Neural progenitor cell (in vitro differentiated cells): Measurements from ENCODE around the gene SLFN13. TPM values are rescaled to one million over a fixed set of nuclear protein-coding genes. Genes with fewer than 3 reads are reported as not detected.

Experiments used
- DNase-seq: peaks from one replicate; pipeline ENCODE4 v3.0.0-alpha.2; 2016; ENCODE audit warnings: low spot score
- H2AFZ ChIP-seq: fragments of 200-600 bp; sonication (generic); replicated peaks from 2 replicates; pipeline ENCODE4 v1.6.1; 2016; ENCODE audit warnings: antibody characterized with exemption
- H3F3A ChIP-seq: fragments of 200-600 bp; sonication (generic); 2 replicates; pipeline ENCODE4 v1.6.1; 2016; ENCODE audit warnings: antibody characterized with exemption, low read depth
- H3K27ac ChIP-seq: fragments of 200-600 bp; sonication (generic); 2 replicates; pipeline ENCODE4 v1.5.1; 2016; ENCODE audit warnings: mild to moderate bottlenecking
- H3K27me3 ChIP-seq: fragments of 200-600 bp; sonication (generic); 2 replicates; pipeline ENCODE4 v1.6.1; 2016; ENCODE audit warnings: mild to moderate bottlenecking, moderate library complexity
- H3K36me3 ChIP-seq: fragments of 200-600 bp; sonication (generic); 2 replicates; pipeline ENCODE4 v1.5.1; 2016
- H3K4me1 ChIP-seq: fragments of 200-600 bp; sonication (generic); 2 replicates; pipeline ENCODE4 v1.6.1; 2016; ENCODE audit warnings: mixed run types
- H3K4me2 ChIP-seq: fragments of 200-600 bp; sonication (generic); 2 replicates; pipeline ENCODE4 v1.6.1; 2016
- H3K4me3 ChIP-seq: fragments of 200-600 bp; sonication (generic); 2 replicates; pipeline ENCODE4 v1.5.1; 2016
- H3K79me2 ChIP-seq: fragments of 200-600 bp; sonication (generic); 2 replicates; pipeline ENCODE4 v1.6.1; 2016; ENCODE audit warnings: low read depth
- H3K9ac ChIP-seq: fragments of 200-600 bp; sonication (generic); 2 replicates; pipeline ENCODE4 v1.6.1; 2016
- H3K9me3 ChIP-seq: fragments of 200-600 bp; sonication (generic); 2 replicates; pipeline ENCODE4 v1.5.1; 2016; ENCODE audit warnings: low read depth
- H4K20me1 ChIP-seq: fragments of 200-600 bp; sonication (generic); 2 replicates; pipeline ENCODE4 v1.6.1; 2016; ENCODE audit warnings: low read depth
- H3K27ac Mint-ChIP-seq: 3 replicates; pipeline ENCODE4 v1.8.0; 2021; ENCODE audit warnings: mixed read lengths
- H3K27me3 Mint-ChIP-seq: 2 replicates; pipeline ENCODE4 v1.8.0; 2022; ENCODE audit warnings: low read depth, mild to moderate bottlenecking, inconsistent platforms, moderate library complexity, mixed read lengths; ENCODE audit not compliant: insufficient read depth
- H3K36me3 Mint-ChIP-seq: 3 replicates; pipeline ENCODE4 v1.8.0; 2021; ENCODE audit warnings: mixed read lengths
- H3K4me1 Mint-ChIP-seq: 3 replicates; pipeline ENCODE4 v1.8.0; 2021; ENCODE audit warnings: mixed read lengths
- H3K4me3 Mint-ChIP-seq: 3 replicates; pipeline ENCODE4 v1.8.0; 2021; ENCODE audit warnings: mild to moderate bottlenecking, moderate library complexity, mixed read lengths
- H3K9me3 Mint-ChIP-seq: 3 replicates; pipeline ENCODE4 v1.8.0; 2020; ENCODE audit warnings: mixed read lengths
- EZH2 ChIP-seq: fragments of 200-600 bp; sonication (generic); IDR thresholded peaks from 2 replicates; pipeline ENCODE4 v1.6.1; 2017; ENCODE audit warnings: antibody characterized with exemption, mild to moderate bottlenecking, moderate library complexity
- EZH2phosphoT487 ChIP-seq: fragments of 200-600 bp; sonication (generic); IDR thresholded peaks from 2 replicates; pipeline ENCODE4 v1.6.1; 2017; ENCODE audit warnings: antibody characterized with exemption
- total RNA-seq: library from RNA; depleted of rRNA; stranded (reverse); fragments of >200 nt; gene quantifications from 2 replicates; pipeline ENCODE4 v1.2.3, GENCODE V29; 2015; ENCODE audit warnings: low replicate concordance
- TF ChIP-seq, protein P1 (sequence below): fragments of 200-600 bp; sonication (generic); IDR thresholded peaks from 2 replicates; pipeline ENCODE4 v1.5.1; 2017; ENCODE audit warnings: antibody characterized with exemption, mild to moderate bottlenecking

Gene SLFN13
- total RNA-seq: 0.31 and 0.88 TPM in 2 replicates

GRCh38 chr17:35448214-35448898 lies at the start of gene SLFN13:
TSS of gene SLFN13 (minus strand) at chr17:35448766. CDS start at chr17:35445680, 3,086 bp downstream.
- Histone ChIP-seq H3K9ac (no peak within 1 kb of the TSS), H4K20me1 (no peaks in the 10 kb centered on the region), H3F3A (peaks cover 15% of the 10 kb centered on the region), H3K27ac (no peak within 1 kb of the TSS), H2AFZ (peak within 1 kb of the TSS; percentile 73), H3K4me1 (peaks cover 16% of the 10 kb centered on the region), H3K4me3 (peak within 1 kb of the TSS; percentile 47), H3K27me3 (peaks cover 95% of the 10 kb centered on the region), H3K36me3 (no peaks in the 10 kb centered on the region), H3K9me3 (no peaks in the 10 kb centered on the region), H3K4me2 (peak within 1 kb of the TSS; percentile 79), H3K79me2 (no peaks in the 10 kb centered on the region)
- Mint-ChIP-seq H3K4me1 (peaks cover 14% of the 10 kb centered on the region), H3K9me3 (peaks cover 2% of the 10 kb centered on the region), H3K36me3 (peaks cover 4% of the 10 kb centered on the region), H3K4me3 (peak within 1 kb of the TSS; percentile 86), H3K27me3 (peaks cover 23% of the 10 kb centered on the region), H3K27ac (peak within 1 kb of the TSS; percentile 93)
- peak; percentile 56 for DNase-seq
- TF ChIP-seq EZH2: peak; percentile 17
- peak; percentile 67 for TF ChIP-seq EZH2phosphoT487
- TF ChIP-seq, protein P1, sequence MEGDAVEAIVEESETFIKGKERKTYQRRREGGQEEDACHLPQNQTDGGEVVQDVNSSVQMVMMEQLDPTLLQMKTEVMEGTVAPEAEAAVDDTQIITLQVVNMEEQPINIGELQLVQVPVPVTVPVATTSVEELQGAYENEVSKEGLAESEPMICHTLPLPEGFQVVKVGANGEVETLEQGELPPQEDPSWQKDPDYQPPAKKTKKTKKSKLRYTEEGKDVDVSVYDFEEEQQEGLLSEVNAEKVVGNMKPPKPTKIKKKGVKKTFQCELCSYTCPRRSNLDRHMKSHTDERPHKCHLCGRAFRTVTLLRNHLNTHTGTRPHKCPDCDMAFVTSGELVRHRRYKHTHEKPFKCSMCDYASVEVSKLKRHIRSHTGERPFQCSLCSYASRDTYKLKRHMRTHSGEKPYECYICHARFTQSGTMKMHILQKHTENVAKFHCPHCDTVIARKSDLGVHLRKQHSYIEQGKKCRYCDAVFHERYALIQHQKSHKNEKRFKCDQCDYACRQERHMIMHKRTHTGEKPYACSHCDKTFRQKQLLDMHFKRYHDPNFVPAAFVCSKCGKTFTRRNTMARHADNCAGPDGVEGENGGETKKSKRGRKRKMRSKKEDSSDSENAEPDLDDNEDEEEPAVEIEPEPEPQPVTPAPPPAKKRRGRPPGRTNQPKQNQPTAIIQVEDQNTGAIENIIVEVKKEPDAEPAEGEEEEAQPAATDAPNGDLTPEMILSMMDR: no peak

DNA sequence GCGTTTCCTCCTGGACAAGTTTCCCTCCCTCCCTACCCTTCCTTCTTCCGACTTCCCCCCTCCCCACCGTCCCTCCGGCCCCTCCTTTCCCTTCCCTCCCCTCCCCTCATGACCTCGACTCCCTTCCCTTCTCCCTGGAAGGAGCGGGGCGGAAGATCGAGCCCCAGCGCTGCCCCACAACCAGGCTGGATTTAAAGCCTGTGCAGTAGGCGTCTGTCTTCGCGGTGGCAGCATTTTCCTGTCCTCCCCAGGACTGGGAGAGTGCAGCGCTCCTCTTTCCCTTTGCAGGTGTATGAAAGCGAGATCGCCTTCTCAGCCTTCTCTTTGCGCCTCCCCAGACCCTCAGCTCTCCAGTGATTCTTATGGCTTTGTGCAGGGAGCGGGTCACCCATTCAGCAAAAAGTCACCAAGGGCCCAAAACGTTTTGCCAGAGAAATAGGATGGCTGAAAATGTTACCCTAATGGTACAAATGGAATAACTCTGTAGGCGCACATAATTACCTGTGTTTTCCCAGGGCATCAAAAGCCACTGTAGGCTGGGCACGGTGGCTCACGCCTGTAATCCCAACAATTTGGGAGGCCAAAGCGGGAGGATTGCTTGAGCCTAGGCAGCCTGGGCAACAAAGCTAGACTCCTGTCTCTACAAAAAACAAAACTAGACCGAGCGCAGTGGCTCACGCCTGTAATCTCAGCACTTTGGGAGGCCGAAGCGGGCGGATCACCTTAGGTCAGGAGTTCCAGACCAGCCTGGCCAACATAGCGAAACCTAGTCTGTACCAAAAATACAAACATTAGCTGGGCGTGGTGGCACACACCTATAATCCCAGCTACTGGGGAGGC lies 48.1 kb upstream of the SLFN13 start:
- TF ChIP-seq, protein P1: no peak
- TF ChIP-seq EZH2phosphoT487 (no peak), EZH2 (peak; percentile 25)
- Histone ChIP-seq H3K4me2 (no peak overlapping the region), H3K4me3 (no peak overlapping the region)

GRCh38 chr17:35493040-35493439 lies 44.5 kb upstream of the SLFN13 start:
- H3K4me1 Mint-ChIP-seq: peaks cover 5% of the 10 kb centered on the region
- H3K27ac Mint-ChIP-seq: no peak overlapping the region
- H3K36me3 Mint-ChIP-seq: no peaks in the 10 kb centered on the region
- no peaks in the 10 kb centered on the region for H3K4me1 ChIP-seq
- H4K20me1 ChIP-seq: no peaks in the 10 kb centered on the region
- H3K79me2 ChIP-seq: no peaks in the 10 kb centered on the region
- H3K4me3 Mint-ChIP-seq: no peak overlapping the region
- H3K36me3 ChIP-seq: no peaks in the 10 kb centered on the region
- H3K9me3 ChIP-seq: no peaks in the 10 kb centered on the region
- TF ChIP-seq EZH2phosphoT487 (no peak), EZH2 (no peak)
- TF ChIP-seq, protein P1: no peak
- H3K27me3 Mint-ChIP-seq: peaks cover 90% of the 10 kb centered on the region
- no peak overlapping the region for H3K9ac ChIP-seq
- no peaks in the 10 kb centered on the region for H3F3A ChIP-seq
- no peak overlapping the region for H3K4me2 ChIP-seq
- H2AFZ ChIP-seq: no peak overlapping the region
- no peak overlapping the region for H3K4me3 ChIP-seq
- no peak for DNase-seq
- H3K9me3 Mint-ChIP-seq: peaks cover 26% of the 10 kb centered on the region
- peaks cover 100% of the 10 kb centered on the region for H3K27me3 ChIP-seq
- H3K27ac ChIP-seq: no peak overlapping the region

More for the DNA sequence above, 48.1 kb upstream of the SLFN13 start:
- Mint-ChIP-seq H3K27ac (no peak overlapping the region), H3K9me3 (peaks cover 15% of the 10 kb centered on the region), H3K36me3 (no peaks in the 10 kb centered on the region), H3K27me3 (peaks cover 83% of the 10 kb centered on the region), H3K4me1 (peaks cover 8% of the 10 kb centered on the region), H3K4me3 (no peak overlapping the region)
- no peak overlapping the region for H3K9ac ChIP-seq
- H3K27me3 ChIP-seq: peaks cover 95% of the 10 kb centered on the region
- H3K79me2 ChIP-seq: no peaks in the 10 kb centered on the region
- no peak for DNase-seq
- H3K9me3 ChIP-seq: no peaks in the 10 kb centered on the region
- no peak overlapping the region for H3K27ac ChIP-seq
- H3K4me1 ChIP-seq: no peaks in the 10 kb centered on the region
- H2AFZ ChIP-seq: peak overlapping the region; percentile 50
- no peaks in the 10 kb centered on the region for H4K20me1 ChIP-seq
- no peaks in the 10 kb centered on the region for H3K36me3 ChIP-seq
- H3F3A ChIP-seq: no peaks in the 10 kb centered on the region
